HEK293T (cell line): Measurements from ENCODE around the gene KCNMA1.

Experiments
- BHLHE40 ChIP-seq: fragments of 450-650 bp; IDR thresholded peaks from 2 replicates; pipeline ENCODE4 v1.6.1; 2016; ENCODE audit warnings: mild to moderate bottlenecking, moderate library complexity, borderline replicate concordance
- FOXK2 ChIP-seq: fragments of 450-650 bp; IDR thresholded peaks from 2 replicates; pipeline ENCODE4 v1.6.1; 2016; ENCODE audit warnings: mild to moderate bottlenecking
- FOXM1 ChIP-seq: fragments of 450-650 bp; IDR thresholded peaks from 2 replicates; pipeline ENCODE4 v1.6.1; 2017; ENCODE audit warnings: mild to moderate bottlenecking, borderline replicate concordance
- HDGF ChIP-seq: fragments of 450-650 bp; IDR thresholded peaks from 2 replicates; pipeline ENCODE4 v1.6.1; 2017; ENCODE audit warnings: antibody characterized with exemption, borderline replicate concordance
- L3MBTL2 ChIP-seq: fragments of 450-650 bp; conservative IDR thresholded peaks from 2 replicates; pipeline ENCODE4 v1.6.1; 2016; ENCODE audit warnings: mild to moderate bottlenecking
- LEF1 ChIP-seq: fragments of 450-650 bp; IDR thresholded peaks from 2 replicates; pipeline ENCODE4 v1.6.1; 2017; ENCODE audit warnings: mild to moderate bottlenecking, borderline replicate concordance
- NFRKB ChIP-seq: fragments of 450-650 bp; IDR thresholded peaks from 2 replicates; pipeline ENCODE4 v1.6.1; 2016; ENCODE audit warnings: mild to moderate bottlenecking, moderate library complexity
- SP1 ChIP-seq: fragments of 450-650 bp; IDR thresholded peaks from 2 replicates; pipeline ENCODE4 v1.6.1; 2017
- SUZ12 ChIP-seq: fragments of 450-650 bp; IDR thresholded peaks from 2 replicates; pipeline ENCODE4 v1.6.1; 2016; ENCODE audit warnings: mild to moderate bottlenecking

GRCh38 chr10:77032188-77032570, 605.4 kb downstream of the KCNMA1 start:
- TF ChIP-seq FOXM1 (no peak), LEF1 (no peak), NFRKB (no peak), BHLHE40 (no peak), SUZ12 (no peak), FOXK2 (no peak), HDGF (no peak), SP1 (no peak), L3MBTL2 (no peak)
